Natural killer cell (primary cell): Measurements from ENCODE around the gene TLR4. TPM values are rescaled to one million over a fixed set of nuclear protein-coding genes. Genes with fewer than 3 reads are reported as not detected.

Experiments
- ATAC-seq, 3 donors: fragments of 150-1000 bp in 2 of 3; fragments of 200-7000 bp in 1 of 3; cut with Tn5 transposase; 1 replicate in 1 of 3; 2 replicates in 2 of 3; pipeline ENCODE4 v1.10.0; 2021; ENCODE audit warnings: mild to moderate bottlenecking in 2 of 3, moderate library complexity in 2 of 3
- DNase-seq, 2 donors: peaks; one replicate each; pipeline versions ENCODE4 v3.0.0 to v3.0.0-alpha.2; 2013 to 2021; ENCODE audit warnings: mixed read lengths in 1 of 2
- H3K27ac ChIP-seq: one replicate; pipeline ENCODE4 v1.5.1; 2013; ENCODE audit warnings: mild to moderate bottlenecking, low read length
- H3K27me3 ChIP-seq: one replicate; pipeline ENCODE4 v1.6.1; 2013; ENCODE audit warnings: low read length; ENCODE audit not compliant: control insufficient read depth, insufficient read depth
- H3K36me3 ChIP-seq: one replicate; pipeline ENCODE4 v1.6.1; 2013; ENCODE audit warnings: low read length; ENCODE audit not compliant: control insufficient read depth, insufficient read depth
- H3K4me1 ChIP-seq: one replicate; pipeline ENCODE4 v1.6.1; 2013; ENCODE audit warnings: low read length; ENCODE audit not compliant: control insufficient read depth, insufficient read depth
- H3K4me3 ChIP-seq: one replicate; pipeline ENCODE4 v1.5.1; 2013; ENCODE audit warnings: low read length
- H3K9me3 ChIP-seq: one replicate; pipeline ENCODE4 v1.6.1; 2013; ENCODE audit warnings: low read length; ENCODE audit not compliant: control insufficient read depth, insufficient read depth
- H3K27ac Mint-ChIP-seq, 2 donors: one replicate each; pipeline ENCODE4 v1.8.0; 2022; ENCODE audit warnings: mild to moderate bottlenecking in 2 of 2, mixed read lengths in 2 of 2, moderate library complexity in 1 of 2
- H3K27me3 Mint-ChIP-seq, 2 donors: one replicate each; pipeline ENCODE4 v1.8.0; 2022; ENCODE audit warnings: low read depth in 2 of 2, mixed read lengths in 2 of 2
- H3K36me3 Mint-ChIP-seq: one replicate; pipeline ENCODE4 v1.8.0; 2022; ENCODE audit warnings: mixed read lengths
- H3K4me1 Mint-ChIP-seq, 2 donors: one replicate each; pipeline ENCODE4 v1.8.0; 2022; ENCODE audit warnings: mixed read lengths in 2 of 2
- H3K4me3 Mint-ChIP-seq: one replicate; pipeline ENCODE4 v1.8.0; 2022; ENCODE audit warnings: mild to moderate bottlenecking, moderate library complexity, mixed read lengths
- H3K9me3 Mint-ChIP-seq, 2 donors: one replicate each; pipeline ENCODE4 v1.8.0; 2022; ENCODE audit warnings: mixed read lengths in 2 of 2
- WGBS: methylation state at CpG from one replicate; pipeline ENCODE4 v1.1.7; 2013; ENCODE audit warnings: missing lambda C conversion rate; ENCODE audit not compliant: insufficient coverage; 5-methylcytosine and 5-hydroxymethylcytosine counted together
- intact Hi-C: fragments of 100-400 bp; cut with micrococcal nuclease; formaldehyde crosslinking; loops from one replicate; pipeline ENCODE4 v1.14.2; 2022
- total RNA-seq, 4 donors: library from RNA; stranded (reverse); fragments of 120-200 nt in 1 of 4; gene quantifications; one replicate each; pipeline versions ENCODE4 v1.2.3 to v1.2.4, GENCODE V29; 2013 to 2022
- TF ChIP-seq, protein P1 (sequence below): fragments of 200-600 bp; IDR thresholded peaks from one replicate; pipeline ENCODE4 v1.8.0; 2022; ENCODE audit warnings: antibody characterized with exemption

TLR4 gene
- total RNA-seq, 3 donors from 2014 or later (not counting 1 experiment from before 2014, with no cell fraction given) = 1.4 to 15.4 (median 2.2) TPM

DNA sequence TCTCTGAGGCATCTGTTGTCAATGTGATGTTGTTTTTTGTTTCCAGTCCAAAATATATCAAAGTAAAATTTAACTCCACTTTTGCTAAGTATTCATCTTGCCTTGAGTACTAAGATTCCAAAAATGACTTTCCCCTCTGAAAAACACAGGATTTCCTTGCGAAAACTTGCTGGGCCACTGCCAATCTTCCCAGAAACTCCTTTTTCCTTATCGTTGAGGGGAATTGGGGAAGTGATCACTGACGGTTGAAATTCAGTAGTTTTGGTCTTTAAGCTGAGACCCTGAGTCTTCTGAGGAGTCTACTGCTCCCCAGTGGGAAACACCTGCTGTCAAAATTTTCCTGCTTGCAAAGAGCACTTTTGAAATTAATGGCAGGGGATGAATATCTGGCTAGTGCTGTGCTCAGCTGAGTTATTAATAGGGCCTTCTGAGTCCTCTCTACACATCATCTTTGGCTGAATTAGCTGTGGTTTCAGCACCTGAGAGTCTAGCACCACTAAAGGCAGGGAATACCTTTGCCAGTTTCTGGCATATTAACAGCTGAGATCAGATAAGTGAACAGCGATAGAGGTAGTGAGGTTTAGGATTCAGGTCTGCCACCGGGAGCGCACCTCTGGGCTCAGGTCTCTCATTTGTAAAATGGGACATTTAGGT is 18.0 kb downstream of the TLR4 start:
- intact Hi-C loops = no loop called here
- peaks cover 0 to 5% of the 10 kb centered on the region in 2 donors for H3K27me3 Mint-ChIP-seq
- DNase-seq (no peak), ATAC-seq (no peak)
- no peaks in the 10 kb centered on the region for H3K27me3 ChIP-seq
- no peaks in the 10 kb centered on the region for H3K9me3 Mint-ChIP-seq
- H3K36me3 Mint-ChIP-seq = no peaks in the 10 kb centered on the region
- H3K4me3 ChIP-seq = no peak overlapping the region
- no peaks in the 10 kb centered on the region for H3K36me3 ChIP-seq
- WGBS = 86% methylated on average over 5 of the region's 6 CpGs
- H3K4me1 ChIP-seq = no peaks in the 10 kb centered on the region
- no peak overlapping the region for H3K27ac ChIP-seq
- peaks cover 17 to 24% of the 10 kb centered on the region in 2 donors for H3K4me1 Mint-ChIP-seq
- TF ChIP-seq, protein P1, sequence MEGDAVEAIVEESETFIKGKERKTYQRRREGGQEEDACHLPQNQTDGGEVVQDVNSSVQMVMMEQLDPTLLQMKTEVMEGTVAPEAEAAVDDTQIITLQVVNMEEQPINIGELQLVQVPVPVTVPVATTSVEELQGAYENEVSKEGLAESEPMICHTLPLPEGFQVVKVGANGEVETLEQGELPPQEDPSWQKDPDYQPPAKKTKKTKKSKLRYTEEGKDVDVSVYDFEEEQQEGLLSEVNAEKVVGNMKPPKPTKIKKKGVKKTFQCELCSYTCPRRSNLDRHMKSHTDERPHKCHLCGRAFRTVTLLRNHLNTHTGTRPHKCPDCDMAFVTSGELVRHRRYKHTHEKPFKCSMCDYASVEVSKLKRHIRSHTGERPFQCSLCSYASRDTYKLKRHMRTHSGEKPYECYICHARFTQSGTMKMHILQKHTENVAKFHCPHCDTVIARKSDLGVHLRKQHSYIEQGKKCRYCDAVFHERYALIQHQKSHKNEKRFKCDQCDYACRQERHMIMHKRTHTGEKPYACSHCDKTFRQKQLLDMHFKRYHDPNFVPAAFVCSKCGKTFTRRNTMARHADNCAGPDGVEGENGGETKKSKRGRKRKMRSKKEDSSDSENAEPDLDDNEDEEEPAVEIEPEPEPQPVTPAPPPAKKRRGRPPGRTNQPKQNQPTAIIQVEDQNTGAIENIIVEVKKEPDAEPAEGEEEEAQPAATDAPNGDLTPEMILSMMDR = no peak
- H3K9me3 ChIP-seq = no peaks in the 10 kb centered on the region
- no peak overlapping the region for H3K4me3 Mint-ChIP-seq
- H3K27ac Mint-ChIP-seq = no peak overlapping the region

DNA sequence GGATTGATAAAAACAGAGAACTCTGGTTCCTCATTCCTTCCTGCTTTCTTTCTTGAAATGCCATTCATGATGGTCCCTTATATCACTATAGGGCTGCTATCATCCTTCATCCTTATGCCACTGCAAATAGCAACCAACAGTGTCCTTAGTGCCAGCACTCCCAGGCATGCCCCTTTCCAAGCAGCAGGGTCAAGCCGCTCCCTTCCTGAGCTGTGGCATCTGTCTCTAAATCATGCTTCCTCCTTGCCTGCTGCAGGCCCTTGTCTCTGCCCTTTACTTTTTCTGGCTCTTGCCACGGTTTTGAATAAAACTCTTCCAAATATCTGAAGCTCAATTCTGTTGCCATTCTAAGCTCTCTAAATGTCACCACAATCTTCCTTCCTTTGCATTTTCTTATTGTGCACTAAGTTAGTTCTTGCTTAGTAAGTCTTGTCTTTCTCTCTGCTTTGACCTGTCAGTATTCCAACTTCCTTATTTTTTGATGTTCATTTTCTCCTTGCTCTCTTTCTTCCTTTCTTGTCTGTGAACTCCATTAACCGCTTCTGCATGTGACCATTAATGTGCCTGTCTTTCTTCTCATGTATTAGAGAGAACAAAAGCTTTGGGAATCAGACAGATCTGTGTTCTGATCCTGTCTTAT is 19.9 kb downstream of the TLR4 start:
- Histone ChIP-seq H3K27me3 (no peaks in the 10 kb centered on the region), H3K4me1 (no peaks in the 10 kb centered on the region), H3K9me3 (no peaks in the 10 kb centered on the region), H3K27ac (no peak overlapping the region), H3K4me3 (no peak overlapping the region), H3K36me3 (no peaks in the 10 kb centered on the region)
- H3K27ac Mint-ChIP-seq = no peak overlapping the region
- no peaks in the 10 kb centered on the region for H3K36me3 Mint-ChIP-seq
- ATAC-seq (no peak), DNase-seq (no peak)
- TF ChIP-seq, protein P1 = no peak
- peaks cover 0 to 5% of the 10 kb centered on the region in 2 donors for H3K27me3 Mint-ChIP-seq
- H3K4me1 Mint-ChIP-seq = peaks cover 0 to 6% of the 10 kb centered on the region in 2 donors
- WGBS = 34% methylated on average over 3 of the region's 3 CpGs
- H3K4me3 Mint-ChIP-seq = no peak overlapping the region
- intact Hi-C loops = no loop called here
- no peaks in the 10 kb centered on the region for H3K9me3 Mint-ChIP-seq

DNA sequence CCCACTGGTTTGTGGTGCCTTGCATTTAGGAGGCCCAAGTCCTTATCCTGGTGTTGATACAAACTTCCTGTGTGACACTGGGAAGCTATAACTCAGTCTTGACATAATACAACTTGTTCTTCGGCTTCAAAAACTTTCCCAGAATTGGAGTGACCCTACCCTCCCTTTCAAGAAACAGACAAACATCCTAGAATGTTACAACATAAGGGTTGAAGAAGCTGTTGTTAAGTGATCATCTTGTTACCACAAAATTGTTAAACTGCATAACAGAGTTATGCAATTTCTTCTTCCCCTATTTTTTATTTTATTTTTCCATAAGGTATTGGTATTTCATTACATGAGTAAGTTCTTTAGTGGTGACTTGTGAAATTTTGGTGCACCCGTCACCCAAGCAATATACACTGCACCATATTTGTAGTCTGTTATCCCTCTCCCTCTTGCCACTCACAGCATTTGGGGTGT is 21.3 kb downstream of the TLR4 start:
- no peak for DNase-seq
- TF ChIP-seq, protein P1 = no peak
- H3K9me3 ChIP-seq = no peaks in the 10 kb centered on the region
- no peaks in the 10 kb centered on the region for H3K27me3 ChIP-seq
- no peaks in the 10 kb centered on the region for H3K9me3 Mint-ChIP-seq
- intact Hi-C loops = no loop called here
- no peak overlapping the region for H3K4me3 ChIP-seq
- H3K4me1 Mint-ChIP-seq = peaks cover 0 to 5% of the 10 kb centered on the region in 2 donors
- H3K36me3 Mint-ChIP-seq = no peaks in the 10 kb centered on the region
- H3K27me3 Mint-ChIP-seq = peaks cover 0 to 5% of the 10 kb centered on the region in 2 donors
- no peak for ATAC-seq
- H3K36me3 ChIP-seq = no peaks in the 10 kb centered on the region
- no peak overlapping the region for H3K27ac ChIP-seq
- no peak overlapping the region for H3K4me3 Mint-ChIP-seq
- H3K4me1 ChIP-seq = no peaks in the 10 kb centered on the region
- no peak overlapping the region for H3K27ac Mint-ChIP-seq
- 41% methylated on average over 2 of the region's 2 CpGs for WGBS
